ENCODE data around the gene ZNF621.
"Not testable (repeated sequence)": the region's sequence is repeated elsewhere in the genome, so short reads cannot be mapped to it uniquely, and the experiment has no call there.

The ZNF621 gene

DNA sequence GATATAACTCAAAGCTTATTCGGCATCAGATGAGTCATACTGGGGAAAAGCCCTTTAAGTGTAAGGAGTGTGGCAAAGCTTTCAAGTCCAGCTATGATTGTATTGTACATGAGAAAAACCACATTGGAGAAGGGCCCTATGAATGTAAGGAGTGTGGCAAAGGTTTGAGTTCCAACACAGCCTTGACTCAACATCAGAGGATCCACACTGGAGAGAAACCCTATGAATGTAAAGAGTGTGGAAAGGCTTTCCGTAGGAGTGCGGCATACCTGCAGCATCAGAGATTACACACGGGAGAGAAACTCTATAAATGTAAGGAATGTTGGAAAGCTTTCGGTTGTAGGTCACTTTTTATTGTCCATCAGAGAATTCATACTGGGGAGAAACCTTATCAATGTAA lies 7.5 kb downstream of the ZNF621 start:
- Histone ChIP-seq H3K9me3 (ENCODE audit: control insufficient read depth, low read length) (no peaks in the 10 kb centered on the region), H3K27me3 (ENCODE audit: control insufficient read depth, insufficient read depth, low read length, poor library complexity, severe bottlenecking) (no peaks in the 10 kb centered on the region), H3K27ac (ENCODE audit: insufficient read depth, low read depth, low read length, poor library complexity, severe bottlenecking) (no peak overlapping the region), H3K4me1 (ENCODE audit: control insufficient read depth, insufficient read depth, low read length) (no peaks in the 10 kb centered on the region), H3K36me3 (ENCODE audit: control insufficient read depth, insufficient read depth, low read length) (peaks cover 50% of the 10 kb centered on the region), H3K4me3 (ENCODE audit: insufficient read depth, low read depth, low read length) (no peak overlapping the region)
- 95 to 96% methylated on average over 5 of the region's 5 CpGs for WGBS, 2 experiments

DNA sequence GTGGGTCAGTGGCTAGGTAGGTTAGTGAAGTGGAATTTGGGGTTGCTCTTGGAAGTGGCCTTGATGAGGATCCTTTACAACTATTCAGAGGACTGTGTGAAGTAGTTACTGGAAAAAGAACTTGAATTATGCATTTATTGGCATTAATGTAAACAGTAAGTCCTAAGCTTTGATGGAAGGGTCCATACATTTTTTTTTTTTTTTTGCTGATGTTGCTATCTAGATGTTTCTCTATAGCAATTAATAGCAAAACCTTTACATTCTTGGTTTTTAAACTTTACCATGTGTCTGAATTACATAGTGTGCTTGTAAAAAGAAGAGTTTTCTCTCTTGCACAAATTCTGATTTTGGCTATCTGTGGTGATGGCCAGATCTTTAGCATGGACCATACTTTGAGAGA lies 9.5 kb downstream of the ZNF621 start:
- H3K4me1 ChIP-seq (ENCODE audit: control insufficient read depth, insufficient read depth, low read length) = no peaks in the 10 kb centered on the region
- no peaks in the 10 kb centered on the region for H3K27me3 ChIP-seq (ENCODE audit: control insufficient read depth, insufficient read depth, low read length, poor library complexity, severe bottlenecking)
- peaks cover 65% of the 10 kb centered on the region for H3K36me3 ChIP-seq (ENCODE audit: control insufficient read depth, insufficient read depth, low read length)
- no peak overlapping the region for H3K27ac ChIP-seq (ENCODE audit: insufficient read depth, low read depth, low read length, poor library complexity, severe bottlenecking)
- H3K4me3 ChIP-seq (ENCODE audit: insufficient read depth, low read depth, low read length) = no peak overlapping the region
- no peaks in the 10 kb centered on the region for H3K9me3 ChIP-seq (ENCODE audit: control insufficient read depth, low read length)

- 62 to 75% methylated on average over 1 of the region's 1 CpG for WGBS, 2 experiments
- H3K36me3 ChIP-seq (ENCODE audit: control insufficient read depth, insufficient read depth, low read length) = no peaks in the 10 kb centered on the region
- H3K9me3 ChIP-seq (ENCODE audit: control insufficient read depth, low read length) = no peaks in the 10 kb centered on the region
- no peaks in the 10 kb centered on the region for H3K27me3 ChIP-seq (ENCODE audit: control insufficient read depth, insufficient read depth, low read length, poor library complexity, severe bottlenecking)
- no peaks in the 10 kb centered on the region for H3K4me1 ChIP-seq (ENCODE audit: control insufficient read depth, insufficient read depth, low read length)
- H3K4me3 ChIP-seq (ENCODE audit: insufficient read depth, low read depth, low read length) = no peak overlapping the region
- H3K27ac ChIP-seq (ENCODE audit: insufficient read depth, low read depth, low read length, poor library complexity, severe bottlenecking) = no peak overlapping the region
Measured at GRCh38 chr3:40546816-40547215, 22.1 kb downstream of the ZNF621 start.

GRCh38 chr3:40550167-40550566 lies 25.4 kb downstream of the ZNF621 start:
- Histone ChIP-seq H3K4me1 (ENCODE audit: control insufficient read depth, insufficient read depth, low read length) (no peaks in the 10 kb centered on the region), H3K36me3 (ENCODE audit: control insufficient read depth, insufficient read depth, low read length) (no peaks in the 10 kb centered on the region), H3K27me3 (ENCODE audit: control insufficient read depth, insufficient read depth, low read length, poor library complexity, severe bottlenecking) (no peaks in the 10 kb centered on the region), H3K4me3 (ENCODE audit: insufficient read depth, low read depth, low read length) (no peak overlapping the region), H3K27ac (ENCODE audit: insufficient read depth, low read depth, low read length, poor library complexity, severe bottlenecking) (no peak overlapping the region), H3K9me3 (ENCODE audit: control insufficient read depth, low read length) (no peaks in the 10 kb centered on the region)
- WGBS, 2 experiments = 95 to 100% methylated on average over 1 of the region's 1 CpG

DNA sequence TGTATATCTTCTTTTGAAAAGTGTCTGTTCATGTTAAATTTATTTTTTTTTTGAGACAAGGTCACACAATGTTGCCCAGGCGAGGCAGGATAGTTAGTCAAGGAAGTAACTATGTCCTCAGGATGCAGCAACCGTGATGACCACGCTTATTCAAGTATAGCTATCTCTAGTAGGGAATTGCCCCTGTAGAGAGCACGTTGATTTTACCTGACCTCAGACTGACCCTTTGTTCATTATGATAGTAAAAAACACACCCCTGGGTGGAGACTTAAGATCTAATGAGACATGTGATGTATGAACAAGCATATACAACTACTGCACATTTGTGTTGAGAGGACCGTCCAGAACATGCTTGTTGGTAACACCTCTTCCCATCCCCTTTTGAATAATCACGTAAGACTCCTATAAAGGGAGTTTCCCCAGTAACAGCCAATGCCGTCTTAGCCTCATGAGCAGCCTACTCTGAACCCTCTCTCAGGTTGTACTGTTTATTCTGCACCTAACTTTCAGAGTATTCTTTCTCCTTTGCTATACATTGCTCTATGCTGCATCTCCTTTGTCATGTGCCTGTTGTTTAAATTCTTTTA lies 32.9 kb downstream of the ZNF621 start:
- Histone ChIP-seq H3K9me3 (ENCODE audit: control insufficient read depth, low read length) (peaks cover 4% of the 10 kb centered on the region), H3K36me3 (ENCODE audit: control insufficient read depth, insufficient read depth, low read length) (no peaks in the 10 kb centered on the region), H3K4me1 (ENCODE audit: control insufficient read depth, insufficient read depth, low read length) (no peaks in the 10 kb centered on the region), H3K27me3 (ENCODE audit: control insufficient read depth, insufficient read depth, low read length, poor library complexity, severe bottlenecking) (no peaks in the 10 kb centered on the region), H3K27ac (ENCODE audit: insufficient read depth, low read depth, low read length, poor library complexity, severe bottlenecking) (no peak overlapping the region), H3K4me3 (ENCODE audit: insufficient read depth, low read depth, low read length) (no peak overlapping the region)
- WGBS, 2 experiments = 90 to 95% methylated on average over 7 of the region's 7 CpGs

DNA sequence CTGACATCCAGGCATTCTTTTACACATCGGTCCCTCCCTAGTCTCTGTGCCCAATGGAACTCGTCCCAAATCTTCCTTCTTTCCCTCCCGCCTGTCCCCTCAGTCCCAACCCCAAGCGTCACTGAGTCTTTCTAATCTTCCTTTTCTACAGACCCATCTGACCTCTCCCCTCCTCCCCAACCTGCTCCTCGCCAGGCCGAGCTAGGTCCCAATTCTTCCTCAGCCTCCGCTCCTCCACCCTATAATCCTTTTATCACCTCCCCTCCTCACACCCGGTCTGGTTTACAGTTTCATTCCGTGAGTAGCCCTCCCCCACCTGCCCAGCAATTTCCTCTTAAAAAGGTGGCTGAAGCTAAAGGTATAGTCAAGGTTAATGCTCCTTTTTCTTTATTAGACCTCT lies 37.7 kb downstream of the ZNF621 start:
- H3K36me3 ChIP-seq (ENCODE audit: control insufficient read depth, insufficient read depth, low read length); H3K9me3 ChIP-seq (ENCODE audit: control insufficient read depth, low read length); H3K4me3 ChIP-seq (ENCODE audit: insufficient read depth, low read depth, low read length); H3K27me3 ChIP-seq (ENCODE audit: control insufficient read depth, insufficient read depth, low read length, poor library complexity, severe bottlenecking); H3K4me1 ChIP-seq (ENCODE audit: control insufficient read depth, insufficient read depth, low read length); H3K27ac ChIP-seq (ENCODE audit: insufficient read depth, low read depth, low read length, poor library complexity, severe bottlenecking): not testable (repeated sequence)
- WGBS, 2 experiments = 94 to 96% methylated on average over 7 to 9 of the region's 9 CpGs

GRCh38 chr3:40565629-40566028 lies 40.9 kb downstream of the ZNF621 start:
- WGBS, 2 experiments = 88 to 93% methylated on average over 5 of the region's 5 CpGs
- not testable (repeated sequence) for H3K4me1 ChIP-seq (ENCODE audit: control insufficient read depth, insufficient read depth, low read length); H3K4me3 ChIP-seq (ENCODE audit: insufficient read depth, low read depth, low read length); H3K27me3 ChIP-seq (ENCODE audit: control insufficient read depth, insufficient read depth, low read length, poor library complexity, severe bottlenecking); H3K36me3 ChIP-seq (ENCODE audit: control insufficient read depth, insufficient read depth, low read length); H3K27ac ChIP-seq (ENCODE audit: insufficient read depth, low read depth, low read length, poor library complexity, severe bottlenecking); H3K9me3 ChIP-seq (ENCODE audit: control insufficient read depth, low read length)

- Histone ChIP-seq H3K36me3 (ENCODE audit: control insufficient read depth, insufficient read depth, low read length) (no peaks in the 10 kb centered on the region), H3K27ac (ENCODE audit: insufficient read depth, low read depth, low read length, poor library complexity, severe bottlenecking) (no peak overlapping the region), H3K27me3 (ENCODE audit: control insufficient read depth, insufficient read depth, low read length, poor library complexity, severe bottlenecking) (no peaks in the 10 kb centered on the region), H3K9me3 (ENCODE audit: control insufficient read depth, low read length) (no peaks in the 10 kb centered on the region), H3K4me1 (ENCODE audit: control insufficient read depth, insufficient read depth, low read length) (no peaks in the 10 kb centered on the region), H3K4me3 (ENCODE audit: insufficient read depth, low read depth, low read length) (no peak overlapping the region)
- 71 to 75% methylated on average over 4 of the region's 4 CpGs for WGBS, 2 experiments
Measured at GRCh38 chr3:40566694-40567093, 41.9 kb downstream of the ZNF621 start.

GRCh38 chr3:40572588-40572987 lies 47.8 kb downstream of the ZNF621 start:
- Histone ChIP-seq H3K4me3 (ENCODE audit: insufficient read depth, low read depth, low read length) (no peak overlapping the region), H3K27ac (ENCODE audit: insufficient read depth, low read depth, low read length, poor library complexity, severe bottlenecking) (no peak overlapping the region), H3K4me1 (ENCODE audit: control insufficient read depth, insufficient read depth, low read length) (no peaks in the 10 kb centered on the region), H3K27me3 (ENCODE audit: control insufficient read depth, insufficient read depth, low read length, poor library complexity, severe bottlenecking) (no peaks in the 10 kb centered on the region), H3K36me3 (ENCODE audit: control insufficient read depth, insufficient read depth, low read length) (no peaks in the 10 kb centered on the region), H3K9me3 (ENCODE audit: control insufficient read depth, low read length) (no peaks in the 10 kb centered on the region)
- 87% methylated on average over 2 of the region's 2 CpGs for WGBS, 2 experiments

DNA sequence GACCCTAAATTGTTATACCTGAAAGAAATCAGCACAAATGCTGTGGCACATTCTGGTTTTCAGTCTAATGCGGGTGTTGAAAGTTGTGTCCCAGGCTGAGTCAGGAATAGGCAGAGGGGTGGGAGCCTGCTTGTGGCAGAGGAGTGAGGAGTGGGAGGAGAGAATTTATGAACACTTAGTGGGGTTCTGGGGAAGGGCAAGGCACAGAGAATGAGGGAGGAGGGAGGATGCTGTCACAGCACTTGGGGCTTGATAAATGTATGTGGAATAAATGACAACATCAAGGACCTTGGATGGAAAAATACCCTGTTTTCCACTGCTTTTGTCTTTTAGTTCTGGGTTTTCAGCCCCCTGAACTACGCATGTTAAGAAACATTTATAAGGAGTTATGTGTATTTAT lies 49.3 kb downstream of the ZNF621 start:
- 97 to 100% methylated on average over 2 of the region's 2 CpGs for WGBS, 2 experiments
- H3K4me1 ChIP-seq (ENCODE audit: control insufficient read depth, insufficient read depth, low read length) = no peaks in the 10 kb centered on the region

DNA sequence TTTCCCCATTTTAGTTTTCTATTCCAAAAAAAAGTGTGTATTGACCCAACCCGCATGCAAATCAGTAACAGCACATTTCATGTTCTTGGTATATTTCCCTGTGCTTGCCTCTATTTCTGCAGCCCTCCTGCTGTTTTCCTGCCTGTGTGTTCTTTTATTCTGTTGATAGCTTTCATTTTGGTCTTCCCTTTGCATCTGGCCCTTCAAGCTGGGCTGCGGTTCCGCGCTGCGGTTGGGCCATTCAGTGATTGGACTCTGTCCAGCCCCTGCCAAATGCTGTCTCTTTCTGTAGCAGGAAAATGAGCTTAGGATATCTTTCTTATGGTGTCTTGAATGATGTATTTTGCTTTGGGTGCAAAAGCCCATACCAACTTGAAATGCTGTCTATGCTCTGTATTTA lies 49.9 kb downstream of the ZNF621 start:
- WGBS, 2 experiments = 73 to 85% methylated on average over 5 of the region's 5 CpGs
- no peak overlapping the region for H3K27ac ChIP-seq (ENCODE audit: insufficient read depth, low read depth, low read length, poor library complexity, severe bottlenecking)
- no peaks in the 10 kb centered on the region for H3K27me3 ChIP-seq (ENCODE audit: control insufficient read depth, insufficient read depth, low read length, poor library complexity, severe bottlenecking)
- no peaks in the 10 kb centered on the region for H3K9me3 ChIP-seq (ENCODE audit: control insufficient read depth, low read length)
- H3K36me3 ChIP-seq (ENCODE audit: control insufficient read depth, insufficient read depth, low read length) = no peaks in the 10 kb centered on the region
- no peak overlapping the region for H3K4me3 ChIP-seq (ENCODE audit: insufficient read depth, low read depth, low read length)
- H3K4me1 ChIP-seq (ENCODE audit: control insufficient read depth, insufficient read depth, low read length) = no peaks in the 10 kb centered on the region

More for the DNA sequence above, 49.3 kb downstream of the ZNF621 start:
- Histone ChIP-seq H3K9me3 (ENCODE audit: control insufficient read depth, low read length) (no peaks in the 10 kb centered on the region), H3K27me3 (ENCODE audit: control insufficient read depth, insufficient read depth, low read length, poor library complexity, severe bottlenecking) (no peaks in the 10 kb centered on the region), H3K27ac (ENCODE audit: insufficient read depth, low read depth, low read length, poor library complexity, severe bottlenecking) (no peak overlapping the region), H3K4me3 (ENCODE audit: insufficient read depth, low read depth, low read length) (no peak overlapping the region), H3K36me3 (ENCODE audit: control insufficient read depth, insufficient read depth, low read length) (no peaks in the 10 kb centered on the region)

Measured in ectodermal cell (in vitro differentiated cells).